ENCODE data around the gene LORICRIN.

The LORICRIN gene

DNA sequence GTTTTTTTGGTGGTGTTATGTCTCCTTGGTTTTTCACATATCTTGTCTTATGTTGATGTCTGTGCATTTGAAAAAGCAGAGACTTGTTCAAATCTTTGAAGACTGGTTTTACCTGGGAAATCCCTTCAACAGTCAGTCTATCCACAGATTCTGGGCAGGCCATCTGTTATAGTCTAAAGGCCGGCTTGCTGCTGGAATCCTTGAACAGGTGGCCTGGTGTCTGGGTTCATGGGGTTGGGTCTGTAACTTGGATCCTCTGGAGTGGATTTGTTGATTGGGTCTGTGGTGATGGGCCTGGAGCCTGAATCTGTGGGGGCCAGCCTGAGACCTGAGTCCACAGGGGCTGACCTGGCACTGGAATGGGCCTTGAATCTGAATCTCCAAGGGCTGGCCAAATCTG lies 12.2 kb downstream of the LORICRIN start:
- TF ChIP-seq CREB1 (IDR thresholded peaks at IDR 0.05; ENCODE audit: low read depth) = no peak
- no peak for TF ChIP-seq YY1 (IDR thresholded peaks at IDR 0.05; ENCODE audit: low read depth)
- no peak for TF ChIP-seq TCF12 (IDR thresholded peaks at IDR 0.05; ENCODE audit: low read depth)

DNA sequence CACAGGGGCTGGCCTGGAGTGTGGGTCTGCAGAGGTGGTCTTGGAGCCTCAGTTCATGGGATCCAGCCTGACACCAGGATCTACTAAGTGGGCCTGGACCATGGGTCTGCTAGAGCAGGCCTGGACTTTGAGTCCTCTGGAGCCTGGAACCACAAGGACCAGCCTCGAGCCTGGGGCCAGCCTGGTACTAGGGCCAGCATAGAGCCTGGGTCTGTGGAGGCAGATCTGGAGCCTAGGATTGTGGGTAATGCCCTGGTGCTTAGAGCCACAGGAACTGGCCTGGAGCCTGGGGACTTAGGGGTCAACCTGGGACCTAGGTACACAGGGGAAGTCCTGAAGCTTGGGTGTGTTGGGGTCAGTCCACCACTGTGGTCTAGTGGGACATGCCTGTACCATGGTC lies 12.7 kb downstream of the LORICRIN start:
- TF ChIP-seq TEAD4 (IDR thresholded peaks at IDR 0.05) = no peak

DNA sequence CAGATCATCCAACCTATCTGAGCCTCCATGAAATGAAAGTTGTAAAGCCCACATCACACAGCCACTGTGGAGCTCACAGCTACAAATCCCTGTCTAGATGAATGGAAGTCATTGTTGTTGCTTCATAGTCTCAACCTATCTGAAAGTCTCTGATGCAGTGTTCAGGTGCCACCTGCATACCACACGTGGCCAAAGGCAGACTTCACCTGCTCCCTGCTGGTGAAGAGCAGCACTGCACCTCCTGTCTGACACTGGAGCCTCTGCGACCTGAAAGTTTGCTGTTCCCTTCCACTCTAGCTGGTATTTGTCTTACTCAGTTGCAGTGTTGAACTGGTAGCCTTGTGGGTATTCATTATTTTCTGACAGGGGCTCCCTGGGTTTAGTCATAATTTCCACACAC lies 18.4 kb downstream of the LORICRIN start:
- TF ChIP-seq TEAD4 (IDR thresholded peaks at IDR 0.05) = 0 out of 2 replicates have a peak, but pooled peaks have one; percentile 18
- TF ChIP-seq, protein P1, sequence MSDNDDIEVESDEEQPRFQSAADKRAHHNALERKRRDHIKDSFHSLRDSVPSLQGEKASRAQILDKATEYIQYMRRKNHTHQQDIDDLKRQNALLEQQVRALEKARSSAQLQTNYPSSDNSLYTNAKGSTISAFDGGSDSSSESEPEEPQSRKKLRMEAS (IDR thresholded peaks at IDR 0.05) = peak; percentile 54; the same call in 1 of the 2 replicates
- TF ChIP-seq TCF12 (IDR thresholded peaks at IDR 0.05; ENCODE audit: low read depth) = no peak
- TF ChIP-seq CREB1 (IDR thresholded peaks at IDR 0.05; ENCODE audit: low read depth) = no peak
- TF ChIP-seq, protein P2, sequence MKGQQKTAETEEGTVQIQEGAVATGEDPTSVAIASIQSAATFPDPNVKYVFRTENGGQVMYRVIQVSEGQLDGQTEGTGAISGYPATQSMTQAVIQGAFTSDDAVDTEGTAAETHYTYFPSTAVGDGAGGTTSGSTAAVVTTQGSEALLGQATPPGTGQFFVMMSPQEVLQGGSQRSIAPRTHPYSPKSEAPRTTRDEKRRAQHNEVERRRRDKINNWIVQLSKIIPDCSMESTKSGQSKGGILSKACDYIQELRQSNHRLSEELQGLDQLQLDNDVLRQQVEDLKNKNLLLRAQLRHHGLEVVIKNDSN (IDR thresholded peaks at IDR 0.05) = peak; percentile 36; the same call in 1 of the 2 replicates
- TF ChIP-seq RAD21 (IDR thresholded peaks at IDR 0.05; ENCODE audit: low read depth) = peak; percentile 62

DNA sequence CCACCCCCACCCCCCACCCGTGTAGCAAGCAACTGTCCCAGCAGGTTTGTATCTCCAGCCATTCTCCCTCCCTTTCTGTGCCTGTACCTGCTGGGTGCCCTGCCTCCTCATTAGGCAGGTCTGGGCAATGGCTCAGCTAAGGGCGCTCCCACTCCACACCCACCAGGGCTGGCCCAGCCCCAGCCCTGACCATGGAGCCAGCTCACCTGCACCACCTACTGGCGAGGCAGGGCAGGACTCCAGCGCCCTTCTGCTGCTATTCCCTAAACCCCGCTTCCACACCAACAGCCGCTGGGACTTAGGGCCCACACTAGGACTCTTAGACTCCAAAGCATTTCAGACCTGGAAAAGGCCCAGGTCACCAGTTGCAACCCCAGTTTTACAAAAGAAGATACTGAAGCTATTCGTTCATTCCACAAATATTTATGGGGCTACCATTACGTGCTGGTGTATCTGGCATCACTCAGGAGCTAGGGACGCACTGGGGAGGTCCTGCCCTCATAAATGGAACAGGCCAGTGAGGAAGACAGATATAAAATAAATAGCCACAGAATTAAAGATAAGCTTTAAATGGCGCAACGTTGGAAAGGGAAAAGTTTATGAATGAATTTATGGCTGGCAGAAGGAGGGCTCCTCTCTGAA lies 29.3 kb downstream of the LORICRIN start:
- TF ChIP-seq TAF1 (IDR thresholded peaks at IDR 0.05; ENCODE audit: low read depth) = no peak
- TF ChIP-seq, protein P3, sequence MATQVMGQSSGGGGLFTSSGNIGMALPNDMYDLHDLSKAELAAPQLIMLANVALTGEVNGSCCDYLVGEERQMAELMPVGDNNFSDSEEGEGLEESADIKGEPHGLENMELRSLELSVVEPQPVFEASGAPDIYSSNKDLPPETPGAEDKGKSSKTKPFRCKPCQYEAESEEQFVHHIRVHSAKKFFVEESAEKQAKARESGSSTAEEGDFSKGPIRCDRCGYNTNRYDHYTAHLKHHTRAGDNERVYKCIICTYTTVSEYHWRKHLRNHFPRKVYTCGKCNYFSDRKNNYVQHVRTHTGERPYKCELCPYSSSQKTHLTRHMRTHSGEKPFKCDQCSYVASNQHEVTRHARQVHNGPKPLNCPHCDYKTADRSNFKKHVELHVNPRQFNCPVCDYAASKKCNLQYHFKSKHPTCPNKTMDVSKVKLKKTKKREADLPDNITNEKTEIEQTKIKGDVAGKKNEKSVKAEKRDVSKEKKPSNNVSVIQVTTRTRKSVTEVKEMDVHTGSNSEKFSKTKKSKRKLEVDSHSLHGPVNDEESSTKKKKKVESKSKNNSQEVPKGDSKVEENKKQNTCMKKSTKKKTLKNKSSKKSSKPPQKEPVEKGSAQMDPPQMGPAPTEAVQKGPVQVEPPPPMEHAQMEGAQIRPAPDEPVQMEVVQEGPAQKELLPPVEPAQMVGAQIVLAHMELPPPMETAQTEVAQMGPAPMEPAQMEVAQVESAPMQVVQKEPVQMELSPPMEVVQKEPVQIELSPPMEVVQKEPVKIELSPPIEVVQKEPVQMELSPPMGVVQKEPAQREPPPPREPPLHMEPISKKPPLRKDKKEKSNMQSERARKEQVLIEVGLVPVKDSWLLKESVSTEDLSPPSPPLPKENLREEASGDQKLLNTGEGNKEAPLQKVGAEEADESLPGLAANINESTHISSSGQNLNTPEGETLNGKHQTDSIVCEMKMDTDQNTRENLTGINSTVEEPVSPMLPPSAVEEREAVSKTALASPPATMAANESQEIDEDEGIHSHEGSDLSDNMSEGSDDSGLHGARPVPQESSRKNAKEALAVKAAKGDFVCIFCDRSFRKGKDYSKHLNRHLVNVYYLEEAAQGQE (IDR thresholded peaks at IDR 0.05; ENCODE audit: low read depth) = no peak
- TF ChIP-seq, protein P1 (IDR thresholded peaks at IDR 0.05) = no peak
- TF ChIP-seq FOXM1 (IDR thresholded peaks at IDR 0.05; ENCODE audit: borderline replicate concordance, low read depth) = no peak
- no peak for TF ChIP-seq CREB1 (IDR thresholded peaks at IDR 0.05; ENCODE audit: low read depth)
- TF ChIP-seq RAD21 (IDR thresholded peaks at IDR 0.05; ENCODE audit: low read depth) = peak; percentile 47

DNA sequence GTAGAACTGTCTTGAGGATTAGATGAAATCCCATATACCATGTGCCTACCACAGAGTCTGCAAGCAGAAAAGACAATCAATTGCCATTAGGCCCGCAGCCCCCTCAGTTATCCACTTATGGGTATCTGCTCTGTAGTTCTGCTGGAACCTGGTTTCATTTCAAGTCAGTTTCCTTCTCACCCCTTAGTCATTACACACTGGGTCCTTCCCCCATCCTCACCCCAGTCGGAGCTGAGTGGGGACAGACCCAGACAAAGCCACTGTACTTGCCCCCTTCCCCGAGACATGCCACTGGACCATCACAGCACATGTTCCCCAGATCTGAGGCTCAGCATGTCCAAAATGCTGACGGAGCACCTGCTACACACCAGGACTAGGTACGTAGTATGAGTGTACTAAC lies 32.0 kb downstream of the LORICRIN start:
- no peak for TF ChIP-seq FOXM1 (IDR thresholded peaks at IDR 0.05; ENCODE audit: borderline replicate concordance, low read depth)
- no peak for TF ChIP-seq CREB1 (IDR thresholded peaks at IDR 0.05; ENCODE audit: low read depth)
- TF ChIP-seq YY1 (IDR thresholded peaks at IDR 0.05; ENCODE audit: low read depth) = no peak

DNA sequence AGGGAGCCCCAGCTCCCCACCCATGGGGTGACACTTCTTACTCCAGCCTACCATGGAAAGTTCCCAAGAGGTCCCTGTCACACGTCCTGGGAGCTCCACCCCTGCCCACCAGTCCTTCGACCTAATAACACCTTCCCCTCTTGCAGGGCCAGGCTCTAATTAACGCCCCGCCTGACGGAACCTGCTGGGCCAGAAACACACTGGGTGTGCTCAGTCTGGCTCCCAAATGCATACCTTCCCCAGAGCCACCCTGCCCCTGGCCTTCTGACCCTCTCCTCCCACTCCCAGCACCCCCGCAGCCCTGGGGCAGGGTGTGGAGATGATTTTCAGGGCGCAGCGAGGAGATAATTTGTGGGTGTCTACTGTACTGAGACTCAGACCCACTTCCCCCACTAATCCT lies 32.7 kb downstream of the LORICRIN start:
- TF ChIP-seq, protein P1 (IDR thresholded peaks at IDR 0.05) = no peak
- TF ChIP-seq CEBPB (IDR thresholded peaks at IDR 0.05) (no peak), ZBTB7A (IDR thresholded peaks at IDR 0.05; ENCODE audit: low read depth) (no peak), TEAD4 (IDR thresholded peaks at IDR 0.05) (no peak), FOXM1 (IDR thresholded peaks at IDR 0.05; ENCODE audit: borderline replicate concordance, low read depth) (no peak), EGR1 (IDR thresholded peaks at IDR 0.05) (no peak), CREB1 (IDR thresholded peaks at IDR 0.05; ENCODE audit: low read depth) (no peak), NFIC (IDR thresholded peaks at IDR 0.05) (no peak), EP300 (IDR thresholded peaks at IDR 0.05; ENCODE audit: borderline replicate concordance) (no peak), YY1 (IDR thresholded peaks at IDR 0.05; ENCODE audit: low read depth) (no peak), TAF1 (IDR thresholded peaks at IDR 0.05; ENCODE audit: low read depth) (no peak), TCF12 (IDR thresholded peaks at IDR 0.05; ENCODE audit: low read depth) (no peak)
- TF ChIP-seq, protein P2 (IDR thresholded peaks at IDR 0.05) = no peak

DNA sequence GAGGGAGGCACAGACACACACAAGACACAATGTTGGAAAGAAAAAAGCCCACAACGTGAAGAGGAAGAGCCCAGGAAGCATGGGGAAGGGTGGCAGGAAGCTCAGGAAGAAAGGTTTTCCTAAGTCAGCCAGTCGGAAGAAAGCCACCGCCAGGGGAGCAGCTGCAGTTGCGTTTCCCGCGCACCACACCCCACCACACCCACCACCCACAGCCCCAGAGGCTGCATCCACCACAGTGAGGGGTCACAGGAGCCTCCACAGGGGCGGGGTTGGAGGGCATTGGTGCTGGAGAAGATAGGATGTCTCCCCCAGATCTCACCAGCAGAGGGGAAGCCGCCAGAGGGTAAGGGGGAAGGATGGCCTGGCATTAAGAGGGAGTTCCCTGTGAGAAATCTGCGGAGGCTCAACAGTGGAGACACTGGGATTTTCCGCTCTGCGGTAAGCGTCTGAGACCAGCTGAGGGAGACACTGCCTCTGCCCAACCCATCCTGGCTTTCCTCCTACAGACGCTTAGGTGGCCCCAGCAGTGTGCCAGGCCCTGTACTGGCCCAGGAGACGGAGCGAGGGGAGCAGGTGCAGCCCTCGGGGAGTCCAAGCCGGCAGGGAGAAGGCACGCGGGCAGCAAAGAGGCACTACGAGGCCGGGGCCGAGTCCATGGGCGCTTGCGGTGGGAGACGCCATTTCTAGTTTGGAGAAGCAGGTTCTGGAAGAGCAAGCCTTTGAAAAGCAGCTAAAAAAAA lies 33.4 kb downstream of the LORICRIN start:
- TF ChIP-seq CREB1 (IDR thresholded peaks at IDR 0.05; ENCODE audit: low read depth) (no peak), TEAD4 (IDR thresholded peaks at IDR 0.05) (no peak), YY1 (IDR thresholded peaks at IDR 0.05; ENCODE audit: low read depth) (no peak), EGR1 (IDR thresholded peaks at IDR 0.05) (no peak), ZBTB7A (IDR thresholded peaks at IDR 0.05; ENCODE audit: low read depth) (no peak), EP300 (IDR thresholded peaks at IDR 0.05; ENCODE audit: borderline replicate concordance) (no peak), NFIC (IDR thresholded peaks at IDR 0.05) (no peak), FOXM1 (IDR thresholded peaks at IDR 0.05; ENCODE audit: borderline replicate concordance, low read depth) (no peak), TCF12 (IDR thresholded peaks at IDR 0.05; ENCODE audit: low read depth) (no peak), CEBPB (IDR thresholded peaks at IDR 0.05) (no peak), RAD21 (IDR thresholded peaks at IDR 0.05; ENCODE audit: low read depth) (no peak)
- TF ChIP-seq, protein P3 (IDR thresholded peaks at IDR 0.05; ENCODE audit: low read depth) = no peak
- TF ChIP-seq, protein P1 (IDR thresholded peaks at IDR 0.05) = no peak
- TF ChIP-seq, protein P2 (IDR thresholded peaks at IDR 0.05) = no peak

All from Ishikawa (cell line).